HG03108 (cell line): ENCODE data around the gene BIRC3.
"Not testable (repeated sequence)": the region's sequence is repeated elsewhere in the genome, so short reads cannot be mapped to it uniquely, and the experiment has no call there.

Experiments
- ATAC-seq: cut with Tn5 transposase; IDR thresholded peaks from one replicate; pipeline ENCODE4 v1.9.1; 2021; ENCODE audit warnings: moderate library complexity; ENCODE audit not compliant: unreplicated experiment

The BIRC3 gene

DNA sequence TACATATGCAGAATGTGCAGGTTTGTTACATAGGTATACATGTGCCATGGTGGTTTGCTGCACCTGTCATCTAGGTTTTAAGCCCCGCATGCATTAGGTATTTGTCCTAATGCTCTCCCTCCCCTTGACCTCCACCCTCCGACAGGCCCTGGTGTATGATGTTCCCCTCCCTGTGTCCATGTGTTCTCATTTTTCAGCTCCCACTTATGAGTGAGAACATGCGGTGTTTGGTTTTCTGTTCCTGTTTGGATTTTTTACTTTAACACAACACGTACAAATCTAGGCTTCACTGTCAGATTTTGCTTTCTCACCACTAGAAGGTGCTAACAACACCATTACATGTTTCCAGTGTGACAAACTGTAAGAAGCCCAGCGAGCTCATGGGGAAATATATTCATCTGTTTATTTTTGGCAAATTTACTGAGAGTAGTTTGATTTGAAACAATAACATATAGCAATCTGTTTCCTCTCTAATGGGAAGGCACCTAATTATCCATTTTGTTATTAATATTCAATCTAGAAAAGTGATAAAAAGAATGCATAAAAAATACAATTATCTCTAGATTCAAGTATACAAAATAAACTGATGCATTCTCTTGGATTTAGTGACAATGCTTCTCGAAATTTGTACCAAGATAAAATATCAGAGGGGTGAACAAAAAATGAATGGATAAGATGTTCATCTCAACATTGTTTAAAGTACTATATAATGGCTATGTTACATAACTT lies 23.2 kb upstream of the BIRC3 start:
- ATAC-seq: peak; percentile 88

DNA sequence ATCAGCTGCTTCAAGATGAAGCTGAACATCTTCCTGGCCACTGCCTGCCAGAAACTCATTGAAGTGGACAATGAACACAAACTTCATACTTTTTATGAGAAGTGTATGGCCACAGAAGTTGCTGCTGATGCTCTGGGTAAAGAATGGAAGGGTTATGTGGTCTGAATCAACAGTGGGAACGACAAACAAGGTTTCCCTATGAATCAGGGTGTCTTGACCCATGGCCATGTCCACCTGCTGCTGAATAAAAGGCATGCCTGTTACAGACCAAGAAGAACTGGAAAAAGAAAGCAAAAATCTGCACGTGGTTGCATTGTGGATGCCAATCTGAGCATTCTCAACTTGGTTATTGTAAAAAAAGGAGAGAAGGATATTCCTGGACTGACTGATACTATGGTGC lies 22.2 kb upstream of the BIRC3 start:
- ATAC-seq: no peak

DNA sequence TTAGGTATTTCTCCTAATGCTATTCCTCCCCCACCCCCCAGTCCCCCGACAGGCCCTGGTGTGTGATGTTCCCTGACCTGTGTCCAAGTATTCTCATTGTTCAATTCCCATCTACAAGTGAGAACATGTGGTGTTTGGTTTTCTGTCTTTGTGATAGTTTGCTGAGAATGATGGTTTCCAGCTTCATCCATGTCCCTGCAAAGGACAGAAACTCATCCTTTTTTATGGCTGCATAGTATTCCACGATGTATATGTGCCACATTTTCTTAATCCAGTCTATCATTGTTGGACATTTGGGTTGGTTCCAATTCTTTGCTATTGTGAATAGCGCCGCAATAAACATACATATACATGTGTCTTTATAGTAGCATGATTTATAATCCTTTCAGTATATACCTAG lies 20.5 kb upstream of the BIRC3 start:
- not testable (repeated sequence) for ATAC-seq

DNA sequence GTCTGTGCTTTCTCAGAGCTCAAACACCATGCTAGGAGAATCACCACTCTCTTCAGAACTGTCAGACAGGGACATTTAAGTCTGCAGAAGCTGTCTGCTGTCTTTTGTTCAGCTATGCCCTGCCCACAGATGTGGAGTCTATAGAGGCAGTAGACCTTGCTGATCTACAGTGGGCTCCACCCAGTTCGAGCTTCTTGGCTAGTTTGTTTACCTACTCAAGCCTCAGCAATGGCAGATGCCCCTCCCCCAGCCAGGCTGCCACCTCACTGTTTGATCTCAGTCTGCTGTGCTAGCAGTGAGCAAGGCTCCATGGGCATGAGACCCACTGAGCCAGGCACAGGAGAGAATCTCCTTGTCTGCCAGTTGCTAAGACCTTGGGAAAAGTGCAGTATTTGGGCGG lies 16.4 kb upstream of the BIRC3 start:
- not testable (repeated sequence) for ATAC-seq

DNA sequence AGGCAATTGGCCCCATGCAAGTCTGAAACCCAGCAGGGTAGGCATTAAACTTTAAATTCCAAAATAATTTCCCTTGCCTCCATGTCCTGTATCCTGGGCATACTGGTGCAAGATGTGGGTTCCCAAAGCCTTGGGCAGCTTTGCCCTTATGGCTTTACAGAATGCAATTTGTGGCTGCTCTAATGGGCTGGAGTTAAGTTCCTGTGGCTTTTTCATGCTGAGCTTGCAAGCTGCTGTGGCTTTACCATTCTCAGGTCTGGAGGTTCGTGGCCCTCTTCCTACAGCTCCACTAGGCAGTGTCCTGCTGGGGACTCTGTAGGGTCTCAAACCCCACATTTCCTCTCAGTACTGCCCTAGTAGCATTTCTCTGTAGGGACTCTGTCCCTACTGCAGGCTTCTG lies 15.0 kb upstream of the BIRC3 start:
- no peak for ATAC-seq

DNA sequence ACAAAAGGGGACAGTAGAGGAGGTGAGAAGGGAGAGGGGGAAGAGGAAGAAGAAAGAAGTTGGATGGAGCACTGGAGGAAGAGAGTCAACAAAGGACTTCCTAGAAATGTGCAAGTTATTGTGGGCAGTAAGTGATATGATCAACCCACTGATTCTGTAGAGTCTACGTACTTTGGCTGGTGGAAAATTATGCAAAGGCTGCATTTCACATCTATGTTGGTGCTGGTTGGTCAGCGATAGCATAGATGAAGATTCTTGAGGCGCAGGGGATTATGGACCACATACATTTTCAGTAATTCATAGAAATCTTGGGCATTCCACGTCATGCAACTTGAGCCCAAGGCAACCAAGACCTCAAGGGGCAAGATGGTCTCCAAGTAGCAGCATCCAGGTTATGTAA lies 12.6 kb upstream of the BIRC3 start:
- no peak for ATAC-seq

DNA sequence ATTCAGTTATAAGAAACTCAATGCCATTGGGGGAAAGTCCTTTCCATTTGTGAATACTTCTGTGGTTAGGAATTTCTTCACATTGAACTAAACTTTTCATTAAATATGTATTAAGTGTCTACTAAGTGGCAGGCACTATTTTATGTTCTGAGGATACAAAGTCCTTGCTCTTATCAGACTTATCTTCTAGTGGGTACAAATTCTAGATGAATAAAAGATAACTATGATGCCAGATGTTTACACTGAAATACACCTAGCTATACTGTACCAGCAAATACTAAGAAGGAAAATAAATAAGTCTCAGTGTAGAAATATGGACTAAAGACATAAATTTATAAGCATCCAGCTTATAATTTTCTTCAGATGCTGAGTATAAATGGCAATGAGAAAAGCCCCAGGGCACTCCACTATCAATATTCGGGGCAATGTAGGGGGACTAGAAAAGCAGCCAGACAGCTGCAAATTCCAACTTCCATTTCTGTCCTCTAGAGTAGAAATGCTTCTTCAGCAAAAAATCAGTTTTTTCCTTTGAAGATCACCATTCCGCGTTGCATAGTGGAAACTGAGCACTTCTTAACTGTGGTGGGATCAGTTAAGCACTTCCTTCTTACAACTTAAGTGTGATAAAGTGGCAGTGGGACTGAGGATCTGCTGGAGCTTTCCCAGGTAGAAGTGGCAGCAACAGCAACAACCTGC lies 11.8 kb upstream of the BIRC3 start:
- ATAC-seq: no peak

DNA sequence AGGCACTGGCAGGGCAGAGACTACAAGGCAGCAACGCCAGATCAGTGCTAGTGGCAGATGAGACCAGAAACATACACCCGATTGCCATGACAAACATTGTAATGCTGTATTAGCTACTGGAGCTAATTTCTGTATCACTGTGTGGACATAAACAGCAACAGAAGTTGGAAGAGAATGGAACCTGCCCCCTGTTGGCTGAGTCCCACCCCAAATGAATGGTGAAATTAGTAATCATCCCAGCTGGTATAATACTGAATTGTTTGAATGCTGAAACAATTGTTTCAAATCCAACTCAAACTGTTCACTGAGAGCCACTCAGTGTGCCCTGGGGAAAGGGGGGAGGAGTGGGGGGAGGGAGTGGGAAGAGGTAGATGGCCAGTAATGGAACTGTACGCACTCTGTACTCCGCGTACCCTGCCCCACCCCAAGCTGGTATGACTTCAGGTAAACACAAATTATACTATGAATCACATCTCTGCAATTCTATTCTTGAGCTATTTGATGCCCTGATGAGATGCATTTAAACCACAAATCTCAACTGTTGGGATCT lies 11.2 kb upstream of the BIRC3 start:
- no peak for ATAC-seq

DNA sequence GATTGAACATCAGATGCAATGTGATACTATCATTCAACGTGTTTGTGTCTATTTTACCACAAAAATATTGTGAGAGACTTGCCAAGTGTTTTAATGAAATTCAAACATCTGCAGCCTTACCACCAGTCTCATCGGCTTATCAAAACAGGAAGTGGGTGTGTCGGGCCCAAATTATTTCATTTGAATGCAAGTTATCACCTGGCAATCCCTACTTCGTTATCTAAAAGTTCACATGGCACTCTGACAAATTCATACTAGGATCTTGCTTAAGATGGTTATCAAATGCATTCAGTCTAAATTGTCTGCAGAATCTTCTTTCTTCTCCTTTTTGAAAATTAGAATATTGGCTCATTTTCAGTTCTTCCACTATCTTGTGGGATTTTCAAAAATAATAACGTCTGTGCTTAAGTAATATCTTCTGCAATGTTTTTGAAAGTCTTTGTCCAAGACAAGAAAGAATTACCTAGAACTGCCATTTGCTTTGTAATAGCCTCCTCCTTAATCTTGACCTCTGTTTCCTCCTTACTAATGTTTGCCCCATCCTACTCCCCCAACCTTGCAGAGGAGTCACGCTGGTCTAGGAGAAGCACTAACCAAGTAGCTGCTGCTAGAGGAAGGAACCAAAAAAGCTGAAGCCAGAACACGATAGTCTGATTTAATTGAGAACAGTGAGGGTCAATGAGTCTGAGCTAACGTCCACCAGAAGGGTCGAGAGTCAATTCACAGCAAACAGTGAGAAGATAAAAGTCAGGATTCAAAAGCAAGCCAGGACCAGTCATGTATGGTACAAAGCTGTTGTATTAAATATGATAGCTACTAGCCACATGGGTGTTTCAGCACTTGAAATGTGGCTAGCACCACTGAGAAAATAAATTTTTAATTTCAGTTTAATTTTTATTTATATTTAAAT lies 10.2 kb upstream of the BIRC3 start:
- no peak for ATAC-seq

DNA sequence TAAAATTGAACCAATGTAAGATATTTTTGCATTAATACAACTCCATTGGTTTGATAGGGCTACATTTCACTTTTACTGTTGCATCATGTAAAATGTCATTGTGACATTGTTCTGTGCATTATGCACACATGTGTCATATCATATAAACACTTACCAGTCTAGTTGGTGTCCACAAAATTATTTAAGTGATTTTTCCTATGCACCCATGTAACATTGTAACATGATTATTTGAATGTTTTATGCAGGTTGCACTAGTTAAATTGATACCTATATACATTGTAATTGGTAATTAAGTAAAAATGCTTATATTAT lies 9.6 kb upstream of the BIRC3 start:
- no peak for ATAC-seq

DNA sequence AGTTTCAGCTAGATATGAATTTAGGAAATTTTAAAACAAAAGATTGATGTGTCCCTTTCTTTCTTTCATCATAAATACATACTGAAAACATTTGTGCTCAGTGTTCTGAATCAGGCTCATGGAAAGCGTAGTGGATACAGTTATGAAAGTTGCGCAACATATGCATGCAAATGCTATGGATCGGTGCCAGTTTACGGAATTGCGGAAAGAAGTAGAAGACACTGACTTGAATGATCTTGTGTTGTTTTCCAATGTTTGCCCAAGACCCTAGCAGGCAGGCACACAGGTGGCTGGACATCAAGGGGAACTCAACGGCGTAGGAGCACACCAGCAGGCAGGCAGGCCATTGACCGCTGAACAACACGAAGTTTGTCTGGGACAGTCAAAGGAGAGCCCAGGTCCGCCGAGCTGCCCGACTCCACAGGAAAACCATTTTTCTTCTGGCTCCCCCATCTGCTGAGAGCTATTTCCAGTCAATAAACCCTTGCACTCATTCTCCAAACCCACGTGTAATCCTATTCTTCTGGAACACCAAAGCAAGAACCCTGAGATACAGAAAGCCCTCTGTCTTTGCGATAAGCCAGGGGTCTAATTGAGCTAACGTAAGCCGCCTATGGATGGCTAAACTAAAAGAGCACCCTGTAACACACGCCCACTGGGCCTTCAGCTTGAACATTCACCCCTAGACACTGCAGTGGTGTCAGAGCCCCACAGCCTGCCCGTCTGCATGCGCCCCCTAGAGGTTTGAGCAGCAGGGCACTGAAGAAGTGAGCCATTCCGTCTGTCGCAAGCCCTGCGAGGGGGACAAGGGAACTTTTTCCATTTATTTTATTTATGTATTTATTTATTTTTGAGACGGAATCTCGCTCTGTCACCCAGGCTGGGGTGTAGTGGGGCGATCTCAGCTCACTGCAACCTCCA lies 7.4 kb upstream of the BIRC3 start:
- ATAC-seq: no peak

DNA sequence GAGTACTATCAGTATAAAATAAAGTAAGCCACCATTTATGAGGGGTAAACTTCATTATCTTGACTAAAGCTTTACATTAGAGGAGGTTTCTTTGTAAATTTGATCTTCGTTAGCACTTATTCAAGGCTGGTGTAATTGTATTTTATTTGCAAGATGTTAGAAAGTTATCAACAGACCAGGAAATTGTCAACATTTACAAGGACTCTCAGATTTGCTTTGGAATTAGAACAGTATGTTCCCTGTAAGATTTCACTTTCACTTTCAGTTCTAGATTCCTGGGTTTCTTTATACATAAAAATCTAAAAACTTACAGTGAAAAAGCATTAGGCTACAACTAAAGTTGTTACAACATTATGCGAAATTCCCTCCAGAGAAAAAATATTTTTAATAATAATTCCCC lies 4.6 kb upstream of the BIRC3 start:
- no peak for ATAC-seq

DNA sequence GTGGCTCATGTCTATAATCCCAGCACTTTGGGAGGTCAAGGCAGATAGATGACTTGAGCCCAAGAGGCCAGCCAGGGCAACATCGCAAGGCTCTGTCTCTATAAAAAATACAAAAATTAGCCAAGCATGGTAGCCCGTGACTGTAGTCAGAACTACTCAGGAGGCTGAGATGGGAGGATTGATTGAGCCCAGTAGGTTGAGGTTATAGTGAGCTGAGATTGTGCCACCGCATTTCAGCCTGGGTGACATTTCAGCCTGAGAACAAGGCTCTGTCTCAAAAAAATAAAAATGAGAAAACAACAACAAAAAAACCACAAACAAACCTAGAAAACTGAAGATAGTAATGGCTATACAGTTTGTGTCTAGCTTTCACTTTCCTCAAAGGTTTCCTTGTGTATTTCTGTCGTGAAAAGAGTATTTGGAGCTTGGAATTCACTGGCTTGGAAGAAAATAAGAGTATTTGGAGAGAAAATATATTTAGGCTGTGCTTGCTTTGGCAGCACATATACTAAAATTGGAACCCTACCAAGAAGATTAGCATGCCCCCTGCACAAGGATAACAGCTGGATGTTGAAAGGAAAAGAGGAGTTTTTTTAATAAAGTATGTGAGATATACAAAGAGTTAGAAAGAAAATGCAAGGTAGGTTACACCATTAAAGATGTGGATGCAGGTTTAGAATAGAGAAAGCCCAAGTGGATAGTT lies 3.9 kb upstream of the BIRC3 start:
- ATAC-seq: no peak

DNA sequence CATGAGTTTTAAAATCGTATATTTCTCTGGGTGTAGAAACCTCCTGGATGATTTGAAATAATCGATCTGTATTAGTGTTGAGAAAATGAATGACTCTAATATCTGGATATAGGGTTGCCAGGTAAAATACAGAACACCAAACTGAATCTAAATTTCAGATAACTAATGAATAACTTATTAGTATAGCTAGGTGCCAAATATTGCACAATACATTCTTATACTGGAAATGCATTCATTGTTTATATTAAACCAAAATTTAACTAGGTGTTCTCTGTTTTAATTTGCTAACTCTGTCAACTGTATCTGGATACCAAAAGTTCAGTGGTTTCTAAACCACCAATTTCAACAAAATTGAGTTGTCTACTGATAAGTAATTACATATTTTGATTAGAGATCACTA lies 2.5 kb upstream of the BIRC3 start:
- ATAC-seq: no peak

DNA sequence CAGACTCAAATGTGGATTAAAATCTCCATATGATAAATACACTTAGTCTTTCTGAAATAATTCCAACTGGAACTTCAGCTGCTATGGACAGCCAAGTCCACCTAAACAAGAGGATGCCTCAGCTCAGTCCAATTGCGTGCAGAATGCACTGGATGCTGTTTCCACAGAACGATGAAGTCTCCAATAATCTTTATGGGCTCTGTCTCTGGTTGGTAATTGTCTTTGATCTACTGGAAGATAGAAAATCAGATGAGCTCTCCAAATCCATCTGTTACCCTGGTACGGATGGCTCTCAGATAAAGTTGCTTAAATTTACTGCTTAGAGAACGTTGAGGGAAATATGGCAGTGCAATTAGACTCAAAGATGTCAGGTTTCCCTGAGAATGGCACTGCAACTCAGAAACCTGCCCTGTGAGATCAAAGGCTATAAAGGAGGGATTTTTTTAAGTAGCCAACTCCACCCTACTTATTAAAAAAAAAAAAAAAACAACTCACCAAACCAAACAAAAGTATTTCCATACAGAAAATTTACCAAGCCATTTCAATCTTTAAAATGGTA lies 859 bp upstream of the BIRC3 start:
- no peak for ATAC-seq

DNA sequence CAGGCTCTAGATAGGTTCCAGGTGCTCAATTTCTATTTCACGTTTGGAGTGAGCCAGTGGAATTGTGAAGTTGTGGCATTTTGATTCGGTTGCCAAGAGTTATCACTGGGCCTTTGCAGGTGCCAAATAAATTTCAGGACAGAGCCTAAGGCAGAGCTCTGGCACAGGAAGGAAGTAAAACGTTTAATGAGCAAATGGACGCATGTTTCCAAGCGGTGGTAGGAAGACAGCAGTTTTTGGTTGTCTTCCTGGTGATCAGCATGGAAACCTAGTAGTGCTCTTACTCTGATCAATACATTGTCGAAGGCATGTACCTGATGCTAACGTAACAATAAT lies 452 bp downstream of the BIRC3 start:
- no peak for ATAC-seq

DNA sequence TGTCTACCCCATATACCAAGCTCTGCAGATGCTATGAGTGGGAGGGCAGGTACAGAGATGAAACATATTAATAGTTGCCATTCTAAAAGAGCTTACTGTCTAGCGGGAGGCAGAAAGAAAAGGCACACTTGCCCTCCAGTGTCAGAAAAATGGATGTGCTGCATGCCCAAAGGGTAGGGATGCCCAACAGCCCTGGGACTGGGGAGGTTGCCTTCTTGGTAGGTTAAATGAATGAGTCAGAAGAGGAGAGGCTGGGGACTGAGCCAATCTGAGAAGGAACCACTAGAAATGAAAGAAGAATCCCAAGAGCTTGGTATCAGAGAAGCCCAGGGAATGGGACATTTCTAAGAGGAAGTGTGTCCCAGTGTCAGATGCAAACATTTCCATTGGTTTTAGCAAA lies 1.2 kb downstream of the BIRC3 start:
- no peak for ATAC-seq

DNA sequence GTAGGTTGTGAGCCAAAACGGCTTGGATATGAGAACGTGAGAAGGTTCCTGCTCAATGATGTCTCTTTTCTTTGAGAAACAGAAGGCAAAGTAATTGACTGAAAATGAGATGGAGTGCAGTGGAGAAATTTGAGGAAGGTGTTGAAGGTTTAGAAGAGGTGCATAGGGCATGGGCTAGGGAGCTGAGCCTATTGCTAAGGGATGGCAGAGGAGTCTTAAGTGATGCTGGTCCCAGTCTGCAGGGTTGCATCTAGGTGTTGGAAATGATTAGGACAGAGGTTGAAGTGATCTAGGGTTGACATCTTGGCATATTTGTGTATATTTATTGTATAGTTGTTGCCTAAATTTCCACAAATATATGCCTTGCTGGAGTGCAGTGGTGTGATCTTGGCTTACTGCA lies 2.3 kb downstream of the BIRC3 start:
- no peak for ATAC-seq

DNA sequence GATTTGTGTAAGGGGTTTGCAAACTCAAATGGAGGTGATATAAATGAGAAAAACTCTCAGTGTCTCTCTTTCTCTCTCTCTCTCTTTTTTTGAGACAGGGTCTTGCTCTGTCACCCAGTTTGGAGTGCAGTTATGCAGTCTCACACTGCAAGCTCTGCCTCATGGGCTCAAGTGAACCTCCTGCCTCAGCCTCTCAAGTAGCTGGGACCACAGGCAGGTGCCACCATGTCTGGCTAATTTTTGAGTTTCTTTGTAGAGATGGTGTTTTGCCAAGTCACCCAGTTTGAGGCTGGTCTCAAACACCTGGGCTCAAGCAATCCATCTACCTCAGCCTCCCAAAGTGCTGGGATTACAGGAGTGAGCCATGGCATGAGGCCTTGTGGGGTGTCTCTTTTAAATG lies 2.9 kb downstream of the BIRC3 start:
- no peak for ATAC-seq

DNA sequence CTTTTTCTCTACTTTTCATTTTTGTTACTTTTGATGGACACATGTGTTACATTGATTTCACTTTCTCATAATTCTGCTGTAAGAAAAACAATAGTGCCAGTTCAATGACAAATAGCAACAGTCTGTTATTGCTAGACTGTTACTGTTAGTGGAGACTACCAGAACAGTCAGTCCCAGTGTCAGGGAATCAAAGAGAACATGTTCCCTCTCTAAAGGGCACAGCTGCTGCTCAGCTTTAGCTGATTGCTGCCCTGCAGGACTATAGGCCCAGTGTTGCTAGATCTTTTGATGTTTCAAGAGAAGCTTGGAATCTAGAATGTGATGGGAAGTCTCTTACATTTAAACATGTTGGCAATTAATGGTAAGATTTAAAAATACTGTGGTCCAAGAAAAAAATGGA lies 3.4 kb downstream of the BIRC3 start:
- ATAC-seq: no peak
